SIG-M5 treated with dmso at 0.1 percent for 504 hours (cell line): ENCODE measurements around the gene ALOXE3.

Experiments used
- DNase-seq: peaks from one replicate; lab custom pipeline; 2025; ENCODE audit not compliant: unreplicated experiment; lab: John Stamatoyannopoulos, UW

Gene ALOXE3

DNA sequence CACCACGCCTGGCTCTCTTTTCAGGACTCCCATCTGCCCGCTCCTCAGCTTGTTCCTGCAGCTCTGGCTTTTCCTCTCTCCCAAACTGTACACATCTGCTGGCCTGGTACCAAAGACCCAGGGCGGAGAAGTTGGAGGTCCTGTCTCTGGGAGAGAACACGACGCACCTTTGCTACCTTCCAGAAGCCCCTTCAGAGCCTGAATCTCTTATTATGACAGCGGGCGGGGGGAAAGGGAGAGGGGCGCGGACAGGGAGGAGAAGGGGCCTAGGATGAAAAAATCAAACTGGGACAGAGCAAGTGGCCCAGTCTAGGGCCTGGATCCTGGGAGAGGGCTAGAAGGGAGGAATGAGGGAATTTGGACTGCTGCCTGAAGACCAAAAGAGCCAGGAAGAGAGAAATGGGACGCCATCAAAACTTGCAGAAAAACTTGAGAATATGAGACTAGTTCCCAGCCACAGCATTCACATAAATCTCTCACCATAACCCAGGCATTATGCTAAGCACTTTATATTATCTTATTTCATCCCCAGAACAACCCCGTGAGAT lies 36.4 kb upstream of the ALOXE3 start:
- DNase-seq: no peak

DNA sequence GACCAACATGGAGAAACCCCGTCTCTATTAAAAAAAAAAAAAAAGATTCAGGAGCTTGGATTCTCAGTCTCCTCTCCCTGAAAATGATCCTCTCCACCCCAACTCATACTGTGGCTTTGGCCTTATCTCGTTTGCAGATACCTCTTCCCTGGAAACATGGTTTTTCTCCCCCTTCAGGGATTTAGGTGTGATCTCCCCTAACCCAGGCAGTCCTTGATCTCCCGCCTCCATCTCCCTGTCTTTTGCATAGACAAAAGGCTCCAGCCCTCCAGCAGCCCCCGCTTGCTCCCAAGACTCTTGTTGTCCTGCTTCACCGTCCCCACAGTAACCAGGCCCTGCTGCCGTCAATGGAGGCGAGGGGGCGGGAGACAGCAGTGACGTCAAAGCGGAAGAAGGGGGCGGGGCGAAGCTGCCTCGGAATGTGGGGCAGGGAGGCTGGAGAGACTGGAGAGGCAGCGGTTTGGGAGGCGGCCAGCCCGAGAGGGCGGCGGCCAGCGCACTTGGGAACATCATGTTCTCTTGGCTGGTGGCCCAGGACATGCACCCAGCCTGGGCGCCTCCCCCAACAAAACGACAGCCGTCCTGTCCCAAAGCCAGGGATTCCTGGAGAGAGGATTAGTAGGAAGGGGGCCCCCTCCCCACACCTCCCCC lies 35.8 kb upstream of the ALOXE3 start:
- DNase-seq: peak; percentile 76

DNA sequence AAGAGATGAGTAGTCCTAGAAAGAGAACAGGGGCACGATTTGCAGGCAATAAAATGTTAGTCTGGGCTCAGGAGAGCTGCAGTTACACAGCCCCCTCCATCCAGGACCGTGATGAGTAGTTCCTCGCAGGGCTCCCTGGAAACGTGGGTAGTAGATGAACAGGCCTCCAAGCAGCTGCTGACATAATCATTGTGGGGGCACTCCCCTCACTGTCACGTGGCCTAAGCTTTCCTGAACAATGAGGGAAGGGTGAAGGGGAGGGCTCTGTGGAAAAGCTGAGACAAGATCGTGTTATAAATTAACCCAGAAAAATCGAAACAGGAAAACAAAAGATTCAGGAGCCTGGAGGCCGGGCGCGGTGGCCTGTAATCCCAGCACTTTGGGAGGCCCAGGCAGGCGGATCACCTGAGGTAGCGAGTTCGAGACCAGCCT lies 35.2 kb upstream of the ALOXE3 start:
- DNase-seq: peak; percentile 51

DNA sequence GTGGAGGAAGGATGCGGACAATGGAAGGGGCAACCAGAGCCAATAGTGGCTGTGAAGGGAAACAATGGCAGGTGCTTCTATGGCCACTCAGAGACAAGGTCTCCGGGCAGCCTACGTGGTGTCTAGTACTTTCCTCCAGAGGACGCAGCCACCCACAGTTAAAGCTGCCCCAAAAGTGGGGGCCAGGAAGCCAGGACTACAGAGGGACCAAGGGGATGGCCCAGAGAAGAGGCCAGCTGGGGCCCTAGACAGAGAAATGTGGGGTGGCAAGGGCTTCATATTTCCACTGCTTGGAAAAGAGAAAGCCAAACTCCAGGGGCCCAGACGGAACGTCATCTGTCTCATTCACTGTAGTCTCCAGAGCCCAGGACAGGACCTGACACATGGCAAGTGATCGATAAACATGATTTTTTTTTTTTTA lies 34.7 kb upstream of the ALOXE3 start:
- no peak for DNase-seq

DNA sequence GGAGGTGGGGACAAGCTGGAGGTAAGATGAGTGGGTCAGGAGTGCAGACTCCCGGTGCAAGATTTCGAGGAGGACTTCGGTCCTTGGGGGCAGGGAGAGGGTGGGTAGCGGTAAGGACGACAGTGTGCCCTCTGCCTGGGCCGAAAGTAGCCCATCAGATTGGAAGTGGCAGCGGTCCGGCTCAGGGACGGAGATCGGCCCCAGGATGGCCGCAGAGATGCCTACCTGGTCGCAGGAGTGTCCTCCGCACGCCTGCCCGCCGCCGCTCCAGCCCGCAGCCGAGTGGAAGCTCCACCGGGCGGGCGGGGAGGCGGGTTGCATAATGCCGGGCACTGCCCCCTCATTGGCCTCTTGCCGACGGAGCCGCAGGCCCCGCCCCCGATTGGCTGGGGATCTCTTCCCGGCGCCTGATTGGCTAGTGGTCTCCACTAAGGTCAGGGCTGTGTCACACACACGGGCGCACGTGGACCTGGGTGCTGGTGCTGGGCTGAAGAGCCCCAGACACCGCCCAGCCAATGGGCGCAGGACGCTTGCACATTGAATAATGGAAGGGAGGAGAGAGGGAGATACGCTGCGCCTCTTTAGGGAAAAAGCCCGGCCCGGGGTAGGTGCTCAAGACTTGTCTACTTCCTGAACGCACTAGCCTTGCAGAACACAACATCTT lies 33.9 kb upstream of the ALOXE3 start, which contains the start of gene PER1:
PER1 (minus strand) TSS at position 293 of the 664 bp plus-strand sequence. CDS start 1,698 bp downstream, outside the sequence.
- peak; percentile 92 for DNase-seq

DNA sequence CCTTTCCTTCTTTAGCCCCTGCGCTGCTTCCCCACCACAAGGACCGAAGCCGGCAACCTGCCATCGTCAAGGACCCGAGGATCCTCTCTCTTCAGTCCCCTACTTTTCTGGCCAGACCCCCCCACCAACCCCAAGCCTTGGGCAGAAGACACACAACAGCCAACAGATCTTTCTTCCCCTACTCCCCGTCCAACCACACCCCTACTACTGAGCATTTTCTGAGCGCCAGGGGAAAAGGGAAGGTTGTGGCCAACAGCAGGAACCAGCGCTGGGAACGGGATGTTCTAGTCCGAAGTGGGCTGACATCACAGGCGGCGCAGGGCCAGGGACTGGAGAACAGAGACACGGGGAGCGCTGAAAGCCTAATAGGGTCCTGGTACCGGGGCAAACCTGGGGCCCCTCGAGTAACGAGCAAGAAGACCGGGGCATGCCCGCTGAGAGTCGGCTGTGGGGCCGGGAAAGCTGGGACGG lies 33.4 kb upstream of the ALOXE3 start:
- DNase-seq: peak; percentile 67

DNA sequence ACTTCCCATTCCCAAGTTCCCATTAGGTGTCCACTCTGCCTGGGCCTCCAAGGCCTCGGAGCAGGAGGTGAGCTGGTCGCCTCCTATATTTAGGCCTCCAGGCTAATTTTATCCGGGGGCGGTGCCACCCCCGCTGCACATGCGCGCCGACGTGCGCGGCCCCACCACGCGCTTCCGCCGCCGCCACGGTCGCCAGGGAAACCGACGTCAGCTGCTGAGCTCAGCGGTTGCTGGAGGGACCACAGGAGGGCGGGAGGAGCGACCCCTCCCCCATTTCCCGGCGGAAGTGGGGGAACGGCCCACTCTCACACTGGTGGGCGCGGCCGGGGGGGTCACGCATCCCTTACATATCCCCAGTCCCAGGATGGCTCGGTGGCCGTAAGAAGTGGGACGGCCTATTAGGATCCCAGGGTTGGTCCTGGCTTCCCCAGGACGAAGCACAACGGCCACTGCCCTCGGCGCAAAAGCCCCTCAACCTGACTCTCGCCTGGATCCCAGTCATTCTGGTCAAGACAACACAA lies 32.9 kb upstream of the ALOXE3 start:
- DNase-seq: peak; percentile 71

DNA sequence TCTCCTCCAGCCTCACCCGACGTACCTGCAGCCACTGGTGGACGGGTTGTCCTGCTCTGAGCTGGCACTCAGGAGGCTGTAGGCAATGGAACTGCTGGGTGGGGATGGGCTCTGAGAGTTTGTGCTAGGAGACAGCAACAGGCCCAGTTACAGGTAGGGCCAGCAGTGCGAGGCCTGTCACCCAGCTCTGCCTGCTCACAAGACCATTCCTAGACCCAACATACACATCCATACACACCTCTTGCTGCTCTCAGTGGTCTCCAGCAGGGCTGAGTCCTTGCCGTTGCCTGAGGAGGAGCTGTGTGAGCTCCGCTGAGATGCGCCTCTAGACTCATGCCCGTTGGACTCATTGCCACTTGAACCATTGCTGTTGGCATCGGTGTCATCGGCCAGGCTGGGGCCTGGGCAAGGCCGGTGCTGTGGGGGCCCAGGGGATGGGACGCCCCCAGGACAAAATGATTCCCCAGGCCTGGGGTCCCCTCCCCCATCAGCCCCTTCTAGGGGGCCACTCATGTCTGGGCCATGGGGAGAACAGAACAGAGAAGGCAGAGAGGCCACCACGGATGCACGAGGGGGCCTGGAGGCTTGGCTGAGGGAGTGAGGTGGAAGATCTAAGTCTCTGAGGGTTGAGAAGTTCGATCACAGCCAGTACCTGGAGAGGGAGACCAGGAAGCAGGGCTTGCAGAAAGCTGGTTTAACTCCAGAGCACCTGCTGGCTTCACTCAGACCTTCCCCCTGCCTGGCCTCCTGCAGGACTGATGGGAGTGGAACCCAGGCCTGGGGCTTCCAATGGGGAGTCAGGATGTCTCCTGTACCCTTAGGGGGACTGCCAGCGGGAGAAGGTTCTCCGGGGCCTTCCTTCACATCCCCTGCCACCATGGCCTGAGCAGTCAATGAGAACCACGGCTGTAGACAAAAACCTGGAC lies 32.1 kb upstream of the ALOXE3 start:
- DNase-seq: no peak

DNA sequence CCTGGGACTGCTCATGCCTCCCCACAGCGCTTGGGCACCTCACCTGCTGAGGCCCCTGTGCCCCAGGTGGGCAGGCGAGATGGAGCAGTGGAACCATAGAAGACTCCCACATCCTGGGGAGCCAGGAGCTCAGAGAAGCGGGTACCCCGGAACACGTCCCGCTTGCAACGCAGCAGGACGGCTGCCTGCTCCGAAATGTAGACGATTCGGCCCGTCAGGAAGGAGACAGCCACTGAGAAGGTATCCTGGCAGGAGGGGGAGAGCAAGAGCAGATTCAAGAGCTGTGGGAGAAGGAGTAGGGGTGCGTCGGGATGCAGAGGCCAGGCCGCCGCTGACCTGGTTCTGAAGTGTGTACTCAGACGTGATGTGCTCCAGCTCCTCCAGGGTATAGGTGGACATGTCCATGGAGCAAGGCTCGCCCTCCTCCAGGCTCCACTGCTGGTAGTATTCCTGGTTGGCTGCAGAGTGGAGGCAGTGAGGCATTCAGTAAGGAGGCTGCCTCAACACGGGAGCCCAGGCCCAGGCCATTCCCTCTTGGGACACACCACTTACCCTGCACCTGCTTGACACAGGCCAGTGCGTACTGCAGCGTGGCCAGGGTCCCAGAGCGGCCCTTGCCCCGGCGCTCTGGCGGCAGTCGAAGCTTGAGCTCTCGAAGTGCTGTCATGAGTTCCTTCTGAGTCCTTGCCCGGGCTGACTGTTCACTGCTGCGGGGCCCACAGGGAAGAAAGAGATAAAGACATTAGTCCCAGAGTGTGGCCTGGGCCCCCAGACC lies 31.3 kb upstream of the ALOXE3 start:
- no peak for DNase-seq

DNA sequence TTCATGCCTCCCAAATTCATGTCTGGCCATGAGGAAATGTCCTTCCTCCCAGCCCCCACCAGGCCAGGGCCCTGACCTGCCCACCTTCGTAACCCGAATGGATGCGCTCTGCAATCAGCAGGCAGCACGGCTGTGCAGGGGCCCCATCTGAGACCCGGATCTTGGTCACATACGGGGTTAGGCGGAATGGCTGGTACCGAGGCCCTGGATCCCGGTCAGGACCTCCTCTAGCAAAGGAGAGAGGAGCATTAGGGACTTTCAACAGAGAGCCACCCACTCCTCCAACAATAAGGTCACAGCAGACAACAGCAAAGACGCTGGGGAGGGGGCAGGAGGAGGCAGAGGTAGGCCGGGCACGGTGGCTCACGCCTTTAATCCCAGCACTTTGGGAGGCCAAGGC lies 30.2 kb upstream of the ALOXE3 start:
- DNase-seq: no peak

DNA sequence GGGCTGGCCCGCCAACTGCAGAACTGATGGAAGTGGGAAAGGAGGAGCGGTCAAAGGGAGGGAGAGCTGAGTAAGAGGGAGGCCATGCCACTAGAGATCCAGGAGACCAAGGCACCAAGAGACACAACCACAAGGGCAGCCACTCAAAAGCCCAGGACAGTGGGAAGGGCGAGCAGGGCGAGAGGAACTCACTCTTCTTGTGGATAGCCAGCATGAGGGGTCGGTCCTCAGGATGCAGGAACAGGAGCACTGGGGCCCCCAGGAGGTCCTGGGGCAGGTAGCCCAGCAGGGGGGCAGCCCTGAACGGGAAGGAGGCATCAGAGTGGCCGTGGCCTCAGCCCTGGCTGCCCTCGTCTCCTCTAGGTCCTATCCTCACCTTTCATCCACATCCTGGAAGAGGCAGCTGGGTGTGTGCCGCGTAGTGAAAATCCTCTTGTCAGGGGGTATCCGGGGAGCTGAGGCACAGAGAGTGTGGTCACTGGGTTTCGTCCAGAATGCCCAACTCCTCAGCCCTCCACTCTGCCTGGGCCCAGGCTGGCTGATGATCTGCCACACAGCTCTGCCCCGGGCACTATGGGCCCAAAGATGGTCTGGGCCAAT lies 29.6 kb upstream of the ALOXE3 start:
- DNase-seq: no peak

DNA sequence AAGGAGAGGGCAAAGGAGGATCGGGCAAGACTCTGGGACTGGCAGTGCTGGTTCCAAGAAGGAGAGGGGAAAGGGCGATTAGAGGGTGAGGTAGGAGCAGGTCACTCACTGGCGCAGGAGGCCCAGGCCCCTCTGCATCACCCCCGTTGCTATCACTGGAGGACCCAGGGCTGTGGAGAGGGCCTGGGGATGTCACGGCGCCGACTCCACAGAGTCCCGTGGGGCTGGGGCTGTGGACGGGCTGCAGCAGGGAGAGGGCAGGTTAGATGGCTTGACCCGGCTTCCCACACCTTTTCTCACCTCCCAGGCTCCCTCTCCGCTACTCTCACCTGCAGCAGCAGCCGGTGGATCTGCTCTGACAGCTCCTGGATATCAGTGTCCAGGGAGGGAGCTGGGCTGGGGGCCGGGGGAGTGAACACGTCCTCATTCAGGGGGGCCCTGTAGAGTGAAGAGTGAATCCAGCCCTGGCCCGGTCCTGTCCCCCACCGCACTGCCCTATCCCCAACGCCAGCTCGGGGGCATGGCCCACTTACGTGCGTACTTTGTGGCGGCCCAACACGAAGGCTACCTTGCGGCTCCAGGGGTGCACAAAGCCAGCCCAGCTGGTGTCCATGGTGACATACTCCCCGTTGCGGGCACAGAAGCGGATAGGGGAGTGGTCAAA lies 29.0 kb upstream of the ALOXE3 start:
- DNase-seq: no peak

DNA sequence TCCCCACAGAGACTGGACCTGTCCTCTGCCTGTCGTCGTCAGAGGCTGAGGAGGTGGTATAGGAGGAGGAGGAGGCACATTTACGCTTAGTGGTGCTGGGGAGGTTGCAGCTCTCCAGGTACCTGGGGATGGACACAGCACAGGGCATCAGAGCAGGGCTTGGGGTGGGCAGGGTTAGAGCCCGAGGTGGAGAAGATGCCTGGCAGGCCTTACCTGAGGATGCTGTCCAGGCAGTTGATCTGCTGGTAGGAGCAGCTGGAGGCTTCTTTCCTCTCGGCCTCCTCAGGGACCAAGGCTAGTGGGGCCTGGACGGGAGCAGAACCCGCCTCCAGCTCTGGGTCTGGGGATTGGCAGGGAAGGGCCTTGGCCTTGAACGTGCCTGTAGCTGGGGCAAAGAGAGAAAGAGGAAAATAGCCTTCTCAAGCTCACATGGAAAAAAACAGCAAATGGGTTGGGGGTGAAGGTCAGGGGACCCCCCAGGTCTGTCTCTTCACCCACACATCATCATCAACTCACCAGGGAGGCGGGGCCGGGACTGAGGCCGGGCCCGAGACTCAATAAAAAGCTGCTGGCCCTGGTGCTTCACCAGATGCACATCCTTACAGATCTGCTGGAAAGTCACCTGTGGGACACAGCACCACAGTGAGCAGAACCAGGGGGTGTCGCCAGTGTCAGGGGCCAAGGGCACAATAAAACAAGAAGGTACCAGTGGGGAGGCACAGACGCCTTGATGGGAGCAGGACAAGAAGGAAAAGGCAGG lies 28.2 kb upstream of the ALOXE3 start:
- DNase-seq: no peak

DNA sequence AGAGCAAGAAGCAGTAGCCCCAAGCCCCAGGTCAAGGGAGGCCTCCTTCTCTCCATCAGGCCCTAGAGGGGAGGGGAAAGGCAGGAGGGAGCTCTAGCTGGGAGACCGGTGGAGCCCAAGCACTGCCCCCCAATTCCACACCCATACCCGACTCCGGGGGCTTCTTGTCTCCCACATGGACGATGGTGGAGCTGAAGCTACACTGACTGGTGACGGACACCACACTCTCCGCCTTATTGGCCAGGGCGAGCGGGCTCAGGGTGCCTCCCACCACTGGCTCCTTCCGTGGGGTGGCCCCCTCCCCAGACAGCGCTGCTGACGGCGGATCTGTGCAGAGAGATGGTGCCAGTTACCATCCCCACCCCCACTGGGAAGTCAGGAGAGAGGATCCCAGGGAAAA lies 27.5 kb upstream of the ALOXE3 start:
- no peak for DNase-seq

DNA sequence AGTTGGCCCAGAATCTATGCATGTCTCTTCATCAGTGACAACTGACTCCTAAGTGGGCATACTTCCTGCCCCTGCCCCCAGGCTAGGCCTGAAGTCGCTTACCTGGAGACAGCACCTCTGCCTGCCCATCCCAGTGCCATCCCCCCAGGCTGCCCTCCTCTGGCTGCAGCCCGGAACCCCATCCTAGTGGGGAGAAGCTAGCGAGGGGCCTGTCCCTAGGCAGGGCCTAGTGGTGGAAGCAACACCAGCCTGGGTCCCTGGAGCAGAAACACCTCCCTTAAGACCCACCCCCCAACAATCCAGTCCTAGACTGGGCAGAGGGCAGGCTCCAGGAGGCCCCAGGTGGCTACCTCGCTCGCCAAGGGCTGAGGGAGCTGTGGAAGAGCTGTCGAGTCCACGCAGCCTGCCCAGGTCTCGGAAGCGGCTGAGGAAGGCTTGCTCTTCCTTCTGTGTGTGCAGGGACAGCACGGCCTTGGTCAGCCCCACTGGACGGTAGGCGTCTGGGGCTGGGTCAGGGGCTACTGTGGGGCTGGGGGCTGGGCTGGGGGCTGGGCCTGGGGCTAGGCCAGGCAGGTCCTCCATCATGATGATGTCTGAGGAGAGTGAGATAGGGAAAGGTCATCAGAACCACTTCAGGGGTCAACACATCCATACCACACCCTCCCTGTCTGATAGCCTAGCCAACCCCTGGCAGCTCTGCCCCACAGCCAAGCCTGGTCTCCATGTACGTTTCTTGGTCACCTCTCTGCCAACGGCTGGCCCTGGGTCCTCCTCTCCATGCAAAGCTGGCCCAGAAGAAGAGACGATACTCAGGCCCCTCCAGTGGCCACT lies 26.3 kb upstream of the ALOXE3 start:
- no peak for DNase-seq

DNA sequence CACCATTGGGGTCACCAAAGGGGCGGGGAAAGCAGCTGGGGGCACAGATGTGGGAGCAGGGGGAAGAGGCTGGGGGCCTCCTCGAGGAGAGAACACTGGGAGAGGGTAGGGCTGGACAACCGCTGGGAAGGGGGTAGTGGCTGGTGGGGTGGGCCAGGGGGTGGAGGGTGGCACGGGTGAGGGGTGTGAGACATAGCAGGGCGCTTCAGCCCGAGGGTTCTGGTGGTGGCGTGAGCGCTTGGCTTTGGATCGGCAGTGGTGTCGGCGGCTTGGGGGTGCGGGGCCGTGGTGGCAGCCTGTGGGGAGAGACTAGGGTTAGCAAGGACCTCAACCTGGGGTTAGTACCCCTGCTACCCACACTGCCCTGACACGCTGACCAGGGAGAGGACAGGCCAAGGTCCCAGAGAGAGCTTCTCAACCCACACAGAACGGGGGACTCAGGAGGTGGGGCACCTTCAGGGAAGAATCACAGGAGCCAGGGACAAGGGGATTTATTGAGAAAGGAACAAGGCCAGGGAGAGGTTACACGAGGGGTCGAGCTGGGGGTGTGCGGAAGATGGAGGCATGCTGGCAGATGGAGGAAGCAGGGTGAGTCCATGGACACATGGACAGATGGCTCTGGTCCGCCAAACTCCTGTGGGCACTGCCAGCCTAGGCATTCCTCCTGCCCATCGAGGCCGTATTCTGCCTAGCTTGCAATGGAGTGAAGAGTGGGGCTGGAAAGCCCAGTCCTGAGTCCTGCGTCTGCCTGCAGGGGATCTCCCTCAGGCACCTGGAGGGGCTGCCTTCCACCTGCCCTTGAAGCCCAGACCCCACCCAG lies 25.5 kb upstream of the ALOXE3 start:
- no peak for DNase-seq
